Lung (tissue), 12 donors: ENCODE results near the gene DOCK4. TPM values are rescaled to one million over a fixed set of nuclear protein-coding genes. Genes with fewer than 3 reads are reported as not detected.

Experiments used
- ATAC-seq: fragments of 200-7000 bp; cut with Tn5 transposase; one replicate; pipeline ENCODE4 v1.9.1; 2020; ENCODE audit warnings: moderate number of reproducible peaks; ENCODE audit not compliant: insufficient read depth, low FRiP score
- DNase-seq, 3 donors: peaks; one replicate each; pipeline ENCODE4 v3.0.0-alpha.2; 2013 to 2017
- H3K27ac ChIP-seq, 2 donors: one replicate each; pipeline ENCODE4 v1.5.1; 2013; ENCODE audit warnings: mild to moderate bottlenecking in 2 of 2, moderate library complexity in 2 of 2, control low read depth in 1 of 2, inconsistent platforms in 1 of 2, low read depth in 1 of 2, low read length in 1 of 2
- H3K27me3 ChIP-seq, 3 donors: one replicate each; pipeline ENCODE4 v1.5.1; 2013; ENCODE audit warnings: low read length in 2 of 3; ENCODE audit not compliant: control insufficient read depth in 3 of 3, insufficient read depth in 3 of 3
- H3K36me3 ChIP-seq, 4 donors: one replicate each; pipeline ENCODE4 v1.5.1; 2013; ENCODE audit warnings: low read length in 4 of 4, mild to moderate bottlenecking in 1 of 4, moderate library complexity in 1 of 4; ENCODE audit not compliant: control insufficient read depth in 4 of 4, insufficient read depth in 4 of 4
- H3K4me1 ChIP-seq, 5 donors: one replicate each; pipeline ENCODE4 v1.5.1; 2013; ENCODE audit warnings: low read length in 5 of 5, mild to moderate bottlenecking in 2 of 5, moderate library complexity in 1 of 5; ENCODE audit not compliant: control insufficient read depth in 5 of 5, insufficient read depth in 5 of 5
- H3K4me3 ChIP-seq: one replicate; pipeline ENCODE4 v1.5.1; 2013; ENCODE audit warnings: mild to moderate bottlenecking, control low read depth, moderate library complexity
- H3K9ac ChIP-seq, 2 donors: one replicate each; pipeline ENCODE4 v1.5.1; 2013; ENCODE audit warnings: low read length in 2 of 2, control low read depth in 1 of 2; ENCODE audit not compliant: insufficient read depth in 1 of 2
- H3K9me3 ChIP-seq, 4 donors: one replicate each; pipeline ENCODE4 v1.5.1; 2013; ENCODE audit warnings: low read length in 3 of 4, mild to moderate bottlenecking in 1 of 4, moderate library complexity in 1 of 4; ENCODE audit not compliant: control insufficient read depth in 4 of 4, insufficient read depth in 3 of 4
- WGBS, 2 donors: extraction: QIAGEN DNeasy Blood & Tissue Kit; methylation state at CpG; one replicate each; pipeline ENCODE4 v1.1.7; 2013; 5-methylcytosine and 5-hydroxymethylcytosine counted together
- polyA plus RNA-seq, 2 donors: library from polyadenylated mRNA; stranded (reverse); fragments of 200-250 nt; gene quantifications; one replicate each; pipeline ENCODE4 v1.2.1, GENCODE V29; 2013
- total RNA-seq, 2 donors: library from RNA; depleted of rRNA in 1 of 2; stranded (reverse); fragments of >200 nt in 1 of 2; gene quantifications; one replicate each; pipeline ENCODE4 v1.2.1, GENCODE V29; 2014 to 2021
- TF ChIP-seq, protein P1 (sequence below): IDR thresholded peaks from 2 replicates; pipeline ENCODE4 v1.5.1; 2012; ENCODE audit warnings: mild to moderate bottlenecking; ENCODE audit errors: control extremely low read depth, extremely low read depth
- donor health status: control.
- donor health status: control.
- donor health status: Bipolar disorder and iron deficiency.
- donor health status: healthy.
- donor health status: DM: yes; HTN: yes; CAD: no.

Gene DOCK4
- total and polyA plus RNA-seq, 4 donors = 18.7 to 163 (median 40.3) TPM

GRCh38 chr7:112021379-112022044 is 184.7 kb downstream of the DOCK4 start:
- Histone ChIP-seq H3K9me3 (no peaks in the 10 kb centered on the region), H3K27ac (peak overlapping the region in 1 of 2 donors; percentile 47), H3K4me3 (no peak overlapping the region), H3K4me1 (peaks cover 3 to 20% (median 14%) of the 10 kb centered on the region in 5 donors), H3K36me3 (no peaks in the 10 kb centered on the region), H3K27me3 (no peaks in the 10 kb centered on the region), H3K9ac (no peak overlapping the region)
- DNase-seq = no peak
- no peak for ATAC-seq
- TF ChIP-seq, protein P1, sequence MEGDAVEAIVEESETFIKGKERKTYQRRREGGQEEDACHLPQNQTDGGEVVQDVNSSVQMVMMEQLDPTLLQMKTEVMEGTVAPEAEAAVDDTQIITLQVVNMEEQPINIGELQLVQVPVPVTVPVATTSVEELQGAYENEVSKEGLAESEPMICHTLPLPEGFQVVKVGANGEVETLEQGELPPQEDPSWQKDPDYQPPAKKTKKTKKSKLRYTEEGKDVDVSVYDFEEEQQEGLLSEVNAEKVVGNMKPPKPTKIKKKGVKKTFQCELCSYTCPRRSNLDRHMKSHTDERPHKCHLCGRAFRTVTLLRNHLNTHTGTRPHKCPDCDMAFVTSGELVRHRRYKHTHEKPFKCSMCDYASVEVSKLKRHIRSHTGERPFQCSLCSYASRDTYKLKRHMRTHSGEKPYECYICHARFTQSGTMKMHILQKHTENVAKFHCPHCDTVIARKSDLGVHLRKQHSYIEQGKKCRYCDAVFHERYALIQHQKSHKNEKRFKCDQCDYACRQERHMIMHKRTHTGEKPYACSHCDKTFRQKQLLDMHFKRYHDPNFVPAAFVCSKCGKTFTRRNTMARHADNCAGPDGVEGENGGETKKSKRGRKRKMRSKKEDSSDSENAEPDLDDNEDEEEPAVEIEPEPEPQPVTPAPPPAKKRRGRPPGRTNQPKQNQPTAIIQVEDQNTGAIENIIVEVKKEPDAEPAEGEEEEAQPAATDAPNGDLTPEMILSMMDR = no peak
- 72 to 87% methylated on average over 7 of the region's 7 CpGs for WGBS, 2 donors

DNA sequence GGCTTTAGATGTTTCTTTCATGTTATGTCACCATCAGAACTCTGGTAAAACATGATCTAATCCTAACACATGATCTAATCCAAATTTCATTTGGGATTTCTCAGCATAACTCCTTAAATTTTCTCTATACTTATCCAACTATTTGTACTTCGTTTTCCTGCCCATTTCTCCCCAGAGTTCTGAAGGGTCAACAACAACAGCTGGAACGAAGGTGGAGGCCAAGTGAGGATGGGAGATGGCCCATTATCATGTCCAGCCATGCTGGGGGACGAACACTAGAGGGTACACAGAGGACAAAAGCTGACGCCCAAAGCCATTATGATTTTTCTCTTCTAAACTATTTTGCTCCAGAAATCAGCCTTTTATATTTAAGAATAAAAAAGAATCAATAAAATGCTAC is 185.4 kb downstream of the DOCK4 start:
- H3K27ac ChIP-seq = no peak overlapping the region
- TF ChIP-seq, protein P1 = no peak
- DNase-seq (no peak), ATAC-seq (no peak)
- no peak overlapping the region for H3K4me3 ChIP-seq
- no peak overlapping the region for H3K9ac ChIP-seq
- peaks cover 3 to 20% (median 14%) of the 10 kb centered on the region in 5 donors for H3K4me1 ChIP-seq
- H3K36me3 ChIP-seq = no peaks in the 10 kb centered on the region
- WGBS, 2 donors = 80 to 83% methylated on average over 4 of the region's 4 CpGs
- H3K27me3 ChIP-seq = no peaks in the 10 kb centered on the region
- no peaks in the 10 kb centered on the region for H3K9me3 ChIP-seq

DNA sequence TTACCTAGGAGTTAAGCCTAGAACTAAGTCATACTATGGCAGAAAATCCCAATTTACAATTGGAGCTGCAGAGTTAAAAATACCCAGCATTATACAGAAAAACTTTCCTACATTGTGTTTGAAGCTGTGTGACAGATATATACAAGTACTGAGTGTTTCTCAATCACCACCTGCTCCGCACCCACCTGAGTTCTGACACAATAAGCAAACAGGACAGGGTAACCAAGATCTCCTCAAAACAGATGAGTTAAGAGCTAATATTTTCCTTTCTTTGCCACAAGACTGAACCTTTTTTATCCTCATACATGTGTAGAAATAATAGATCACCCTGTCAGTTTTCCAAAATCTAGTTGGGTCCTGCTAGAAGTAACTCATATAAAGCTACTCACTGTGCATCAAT is 186.3 kb downstream of the DOCK4 start:
- no peak overlapping the region for H3K27ac ChIP-seq
- WGBS, 2 donors = 80 to 87% methylated on average over 1 of the region's 1 CpG
- H3K4me1 ChIP-seq = peaks cover 3 to 20% (median 13%) of the 10 kb centered on the region in 5 donors
- DNase-seq (no peak), ATAC-seq (no peak)
- TF ChIP-seq, protein P1 = no peak
- no peak overlapping the region for H3K4me3 ChIP-seq
- no peaks in the 10 kb centered on the region for H3K27me3 ChIP-seq
- H3K36me3 ChIP-seq = no peaks in the 10 kb centered on the region
- H3K9me3 ChIP-seq = no peaks in the 10 kb centered on the region
- H3K9ac ChIP-seq = no peak overlapping the region
